Kidney (tissue), 14 donors: ENCODE results near the gene LONP1. TPM values are rescaled to one million over a fixed set of nuclear protein-coding genes. Genes with fewer than 3 reads are reported as not detected.

ENCODE experiments used
- DNase-seq, 5 donors: peaks; one replicate each; pipeline ENCODE4 v3.0.0-alpha.2; 2013 to 2020
- FAIRE-seq: peaks from 2 replicates; lab custom pipeline; 2012; peaks lifted over from hg19 to GRCh38; lab: Jason Lieb, UNC
- H3K27ac ChIP-seq, 2 donors: one replicate each; pipeline ENCODE4 v1.7.0; 2013; ENCODE audit warnings: low read depth in 2 of 2, low read length in 2 of 2, inconsistent platforms in 1 of 2
- H3K27me3 ChIP-seq: one replicate; pipeline ENCODE4 v1.7.1; 2013; ENCODE audit warnings: low read length, inconsistent platforms; ENCODE audit not compliant: control insufficient read depth, insufficient read depth
- H3K36me3 ChIP-seq, 3 donors: one replicate each; pipeline versions ENCODE4 v1.7.0 to v1.7.1; 2013; ENCODE audit warnings: low read length in 3 of 3, control low read depth in 1 of 3, inconsistent platforms in 1 of 3; ENCODE audit not compliant: insufficient read depth in 3 of 3, control insufficient read depth in 2 of 3
- H3K4me1 ChIP-seq, 3 donors: one replicate each; pipeline versions ENCODE4 v1.7.0 to v1.7.1; 2013; ENCODE audit warnings: low read length in 3 of 3, inconsistent platforms in 1 of 3, low read depth in 1 of 3; ENCODE audit not compliant: control insufficient read depth in 2 of 3, insufficient read depth in 2 of 3
- H3K4me3 ChIP-seq, 3 donors: one replicate each; pipeline versions ENCODE4 v1.7.0 to v1.8.1; 2013; ENCODE audit warnings: low read length in 3 of 3, control low read depth in 1 of 3, inconsistent platforms in 1 of 3
- H3K9ac ChIP-seq, 3 donors: one replicate each; pipeline versions ENCODE4 v1.7.0 to v1.7.1; 2013; ENCODE audit warnings: low read length in 3 of 3, control low read depth in 1 of 3, inconsistent platforms in 1 of 3
- H3K9me3 ChIP-seq, 3 donors: one replicate each; pipeline versions ENCODE4 v1.7.0 to v1.7.1; 2013; ENCODE audit warnings: low read length in 3 of 3, control low read depth in 1 of 3, inconsistent platforms in 1 of 3; ENCODE audit not compliant: control insufficient read depth in 2 of 3, insufficient read depth in 1 of 3
- CTCF ChIP-seq: IDR thresholded peaks from 3 replicates; pipeline ENCODE4 v1.5.1; 2012; ENCODE audit warnings: mild to moderate bottlenecking, moderate library complexity, borderline replicate concordance; ENCODE audit not compliant: insufficient read depth; ENCODE audit errors: extremely low read depth
- intact Hi-C: fragments of 100-400 bp; cut with DNase I; formaldehyde crosslinking; loops from one replicate; pipeline ENCODE4 v1.11.1; 2022
- polyA plus RNA-seq: library from polyadenylated mRNA; stranded (reverse); fragments of 350-450 nt; fragmentation: Illumina TruSeq; extraction: RNeasy Lipid Tissue Mini Kit (QIAGEN cat#74804); gene quantifications from one replicate; pipeline ENCODE4 v1.2.3, GENCODE V29; 2014; ENCODE audit warnings: low read depth, low replicate concordance; ENCODE audit not compliant: insufficient read depth
- total RNA-seq: library from RNA; stranded (reverse); fragmentation: NEBNext Ultra II Directional; extraction: Animal tissue kit (Norgen Biotek cat#: 25700); gene quantifications from one replicate; pipeline ENCODE4 v1.2.1, GENCODE V29; 2021
- donor health status: control.
- donor health status: control.
- donor health status: control.
- donor health status: control.
- donor health status: control.
- donor health status: DM: yes; HTN: yes; CAD: no.
- donor health status: Normal renal cell carcinoma (clear cell type).

LONP1 gene
- total and polyA plus RNA-seq, 2 donors from 2014 or later: 67.1 to 71.5 TPM

- TF ChIP-seq CTCF: no peak
- FAIRE-seq (no peak), DNase-seq (peak in 1 of 5 donors; percentile 69)
- Histone ChIP-seq H3K9ac (no peak overlapping the region), H3K4me3 (no peak overlapping the region), H3K9me3 (no peaks in the 10 kb centered on the region), H3K27me3 (no peaks in the 10 kb centered on the region), H3K4me1 (peaks cover 0 to 6% (median 6%) of the 10 kb centered on the region in 3 donors), H3K36me3 (peaks cover 14 to 68% (median 53%) of the 10 kb centered on the region in 3 donors), H3K27ac (no peak overlapping the region)
- intact Hi-C loops: no loop called here
Measured at GRCh38 chr19:5663904-5664303, 56.0 kb downstream of the LONP1 start.

GRCh38 chr19:5661483-5661882, 58.5 kb downstream of the LONP1 start:
- FAIRE-seq (no peak), DNase-seq (peak in 1 of 5 donors; percentile 64)
- H3K4me3 ChIP-seq: no peak overlapping the region
- H3K27ac ChIP-seq: no peak overlapping the region
- H3K9me3 ChIP-seq: no peaks in the 10 kb centered on the region
- intact Hi-C loops: no loop called here
- H3K36me3 ChIP-seq: peaks cover 11 to 65% (median 49%) of the 10 kb centered on the region in 3 donors
- no peak for TF ChIP-seq CTCF
- H3K9ac ChIP-seq: no peak overlapping the region
- H3K4me1 ChIP-seq: peaks cover 0 to 6% (median 6%) of the 10 kb centered on the region in 3 donors
- H3K27me3 ChIP-seq: no peaks in the 10 kb centered on the region

GRCh38 chr19:5655412-5655811, 64.5 kb downstream of the LONP1 start:
- Histone ChIP-seq H3K9ac (no peak overlapping the region), H3K9me3 (no peaks in the 10 kb centered on the region), H3K36me3 (peaks cover 5 to 73% (median 49%) of the 10 kb centered on the region in 3 donors), H3K27me3 (no peaks in the 10 kb centered on the region), H3K27ac (no peak overlapping the region), H3K4me3 (no peak overlapping the region), H3K4me1 (peaks cover 0 to 4% (median 0%) of the 10 kb centered on the region in 3 donors)
- no peak for DNase-seq
- no peak for TF ChIP-seq CTCF
- intact Hi-C loops: no loop called here
- no peak for FAIRE-seq

- intact Hi-C loops: no loop called here
- Histone ChIP-seq H3K9ac (no peak overlapping the region), H3K27ac (no peak overlapping the region), H3K9me3 (no peaks in the 10 kb centered on the region), H3K4me3 (no peak overlapping the region), H3K27me3 (no peaks in the 10 kb centered on the region), H3K4me1 (peaks cover 0 to 4% (median 0%) of the 10 kb centered on the region in 3 donors), H3K36me3 (peaks cover 8 to 74% (median 50%) of the 10 kb centered on the region in 3 donors)
- TF ChIP-seq CTCF: no peak
- no peak for FAIRE-seq
- no peak for DNase-seq
Measured at GRCh38 chr19:5654931-5655330, 65.0 kb downstream of the LONP1 start.
